HG03060 (cell line): ENCODE data around the gene PPP1R3E.
"Not testable (repeated sequence)": the region's sequence is repeated elsewhere in the genome, so short reads cannot be mapped to it uniquely, and the experiment has no call there.

ENCODE experiments used
- ATAC-seq: cut with Tn5 transposase; IDR thresholded peaks from one replicate; pipeline ENCODE4 v1.9.1; 2021; ENCODE audit warnings: low read depth, moderate number of reproducible peaks; ENCODE audit not compliant: unreplicated experiment

The PPP1R3E gene

DNA sequence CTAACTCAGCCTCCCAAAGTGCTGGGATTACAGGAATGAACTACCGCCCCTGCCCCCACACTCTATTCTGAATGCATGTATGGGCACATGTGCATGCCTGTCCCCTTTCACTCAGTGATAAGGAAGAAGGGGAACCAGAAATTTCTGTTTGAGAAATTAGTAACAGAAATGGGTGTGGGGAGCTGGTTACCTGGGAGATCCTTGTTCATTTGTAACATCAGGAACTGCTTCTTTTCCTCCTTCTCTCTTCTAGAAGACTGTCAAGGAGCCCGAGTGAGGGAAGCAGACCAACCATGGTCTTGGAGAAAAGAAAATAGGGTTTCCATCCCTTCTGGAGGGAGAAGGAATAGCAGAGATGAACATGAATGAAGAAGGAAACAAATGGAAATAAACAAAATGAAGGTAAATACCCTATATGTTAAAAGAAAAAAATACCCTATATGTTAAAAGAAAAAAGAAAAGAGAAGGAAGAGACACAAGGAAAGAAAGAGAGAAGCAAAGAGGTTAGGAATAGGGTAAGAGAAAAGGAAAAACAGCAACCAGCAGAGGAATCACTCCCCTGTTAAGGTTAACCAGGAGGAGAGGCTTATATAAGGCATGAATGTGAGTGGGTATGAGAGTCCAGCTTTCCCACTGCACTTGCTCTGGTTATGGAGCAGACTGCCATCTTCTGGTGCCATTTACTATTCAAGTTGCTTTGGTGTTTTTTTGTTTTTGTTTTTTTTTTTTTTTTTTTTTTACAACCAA lies 3.3 kb downstream of the PPP1R3E start:
- ATAC-seq = no peak

DNA sequence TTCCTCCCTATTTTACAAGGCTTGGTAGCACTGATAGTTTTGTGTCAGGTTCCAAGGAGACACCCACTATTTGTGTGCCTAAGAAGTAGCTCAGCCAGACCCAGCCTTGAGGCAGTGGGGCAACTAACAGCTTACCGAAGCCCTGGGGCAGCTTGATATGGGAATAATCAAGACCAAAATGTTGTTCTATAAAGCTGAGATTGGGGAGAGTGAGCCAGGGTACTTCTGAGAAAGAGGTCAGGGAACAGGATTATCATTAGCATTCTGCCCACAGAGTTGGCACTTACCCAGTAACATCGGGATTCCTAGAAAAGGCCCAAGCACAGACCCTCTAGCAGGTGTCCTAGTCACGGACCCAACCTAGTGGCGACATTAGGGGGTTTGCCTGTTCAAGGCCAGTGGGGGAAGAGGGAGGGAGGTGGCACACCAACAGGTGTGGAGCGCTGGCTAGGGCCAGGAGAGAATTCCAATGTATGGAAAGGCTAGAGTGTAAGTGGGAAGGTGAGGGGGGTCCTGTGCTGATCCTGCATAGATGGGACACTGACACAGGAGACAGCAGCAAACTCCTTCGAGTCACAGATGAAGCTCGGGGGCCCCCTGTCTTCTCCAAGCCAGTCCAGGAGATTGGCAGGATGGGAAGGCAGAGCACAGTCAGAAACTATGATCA lies 4.9 kb downstream of the PPP1R3E start:
- ATAC-seq = no peak

DNA sequence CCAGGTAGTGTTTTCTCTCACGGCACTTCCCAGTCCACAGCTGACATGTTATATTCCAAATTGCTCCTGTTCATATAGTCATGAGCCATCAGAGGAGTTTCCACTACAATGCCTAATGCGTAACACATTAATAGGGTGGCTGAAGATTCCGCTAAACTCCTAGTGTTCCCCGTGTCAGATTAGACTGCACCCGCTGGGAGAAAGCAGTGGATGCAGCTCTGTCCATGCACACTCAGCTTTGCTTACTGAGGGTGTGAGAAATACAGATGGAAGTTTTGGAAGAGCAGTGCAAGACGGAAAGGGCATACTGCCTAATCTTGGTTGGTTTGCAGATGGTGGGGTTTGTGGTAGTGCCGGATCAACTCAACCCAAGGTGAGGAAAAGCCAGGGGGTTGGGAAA lies 5.6 kb downstream of the PPP1R3E start:
- no peak for ATAC-seq

DNA sequence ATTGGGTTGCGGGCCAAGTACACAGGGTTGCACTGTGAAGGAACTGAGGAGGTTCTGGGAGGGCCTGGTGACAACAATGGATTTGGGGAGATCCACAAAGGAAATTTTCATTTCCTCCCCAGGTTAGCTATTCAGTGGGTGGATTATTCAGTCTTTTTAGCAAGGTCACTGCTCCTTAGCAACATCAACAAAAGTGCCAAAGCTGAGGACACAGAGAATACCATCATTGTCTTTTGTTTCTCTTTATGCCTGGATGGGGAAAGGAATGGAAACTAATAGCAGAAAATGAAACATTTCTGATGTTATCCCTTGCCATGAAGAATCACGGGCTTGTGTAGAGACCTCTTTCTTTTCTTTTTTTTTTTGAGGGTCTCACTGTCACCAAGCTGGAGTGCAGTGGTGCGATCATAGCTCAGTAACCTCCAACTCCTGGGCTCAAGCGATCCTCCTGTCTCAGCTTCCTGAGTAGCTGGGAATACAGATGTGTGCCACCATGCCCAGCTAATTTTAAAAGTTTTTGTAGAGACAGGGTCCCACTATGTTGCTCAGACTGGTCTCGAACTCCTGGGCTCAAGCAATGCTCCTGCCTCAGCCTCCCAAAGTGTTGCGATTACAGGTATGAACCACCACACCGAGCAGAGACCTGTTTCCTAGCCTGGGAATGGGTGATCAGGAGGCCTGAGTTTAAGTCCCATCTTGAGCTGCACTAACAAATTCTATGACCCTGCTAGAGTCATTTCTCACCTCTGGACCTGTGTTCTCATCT lies 6.5 kb downstream of the PPP1R3E start:
- no peak for ATAC-seq

DNA sequence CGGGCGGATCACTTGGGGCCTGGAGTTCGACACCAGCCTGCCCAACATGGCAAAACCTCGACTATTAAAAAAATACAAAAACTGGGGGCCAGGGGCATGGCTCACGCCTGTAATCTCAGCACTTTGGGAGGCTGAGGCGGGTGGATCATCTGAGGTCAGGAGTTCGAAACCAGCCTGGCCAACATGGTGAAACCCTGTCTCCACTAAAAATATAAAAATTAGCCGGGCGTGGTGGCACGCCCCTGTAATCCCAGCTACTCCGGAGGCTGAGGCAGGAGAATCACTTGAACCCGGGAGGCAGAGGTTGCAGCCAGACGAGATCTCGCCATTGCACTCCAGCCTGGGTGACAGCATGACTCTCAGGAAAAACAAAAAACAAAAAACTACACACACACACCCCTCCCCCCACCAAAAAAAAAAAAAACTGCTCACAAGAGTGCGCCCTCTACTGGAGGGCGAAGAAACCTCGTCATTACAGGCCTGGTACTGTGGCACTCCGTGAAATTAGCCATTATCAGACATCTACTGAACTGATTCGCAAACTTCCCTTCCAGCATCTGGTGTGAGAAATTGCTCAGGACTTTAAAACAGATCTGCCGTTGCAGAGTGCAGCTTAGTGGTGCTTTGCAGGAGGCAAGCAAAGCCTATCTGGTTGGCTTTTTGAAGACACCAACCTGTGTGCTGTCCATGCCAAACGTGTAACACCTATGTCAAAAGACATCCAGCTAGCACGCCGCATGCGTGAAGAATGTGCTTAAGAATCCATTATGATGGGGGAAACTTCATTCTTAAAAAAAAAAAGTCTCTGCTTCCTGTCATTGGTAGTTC lies 7.7 kb downstream of the PPP1R3E start:
- no peak for ATAC-seq

DNA sequence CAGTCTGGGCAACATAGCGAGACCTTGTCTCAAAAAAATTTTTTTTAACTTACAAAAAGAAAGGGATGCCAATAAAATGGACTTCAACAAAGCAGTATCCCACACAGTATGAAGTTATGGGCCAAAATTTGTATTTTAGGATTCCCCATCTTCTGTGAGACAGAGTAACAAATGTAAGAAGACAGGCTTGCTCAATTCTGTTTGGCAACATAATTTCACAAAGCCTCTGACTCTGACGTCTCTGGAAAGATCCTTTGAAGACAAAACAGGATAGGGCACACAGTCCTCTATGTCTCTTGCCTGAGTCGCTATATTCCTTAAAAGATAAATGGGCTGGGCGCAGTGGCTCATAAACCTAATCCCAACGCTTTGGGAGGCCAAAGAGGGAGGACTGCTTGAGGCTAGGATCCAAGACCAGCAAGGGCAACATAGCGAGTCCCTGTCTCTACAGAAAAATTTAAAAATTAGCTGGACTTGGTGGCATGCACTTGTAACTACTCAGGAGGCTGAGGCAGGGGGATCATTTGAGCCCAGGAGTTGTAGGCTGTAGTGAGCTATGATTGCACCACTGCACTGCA lies 15.7 kb downstream of the PPP1R3E start:
- ATAC-seq = no peak

DNA sequence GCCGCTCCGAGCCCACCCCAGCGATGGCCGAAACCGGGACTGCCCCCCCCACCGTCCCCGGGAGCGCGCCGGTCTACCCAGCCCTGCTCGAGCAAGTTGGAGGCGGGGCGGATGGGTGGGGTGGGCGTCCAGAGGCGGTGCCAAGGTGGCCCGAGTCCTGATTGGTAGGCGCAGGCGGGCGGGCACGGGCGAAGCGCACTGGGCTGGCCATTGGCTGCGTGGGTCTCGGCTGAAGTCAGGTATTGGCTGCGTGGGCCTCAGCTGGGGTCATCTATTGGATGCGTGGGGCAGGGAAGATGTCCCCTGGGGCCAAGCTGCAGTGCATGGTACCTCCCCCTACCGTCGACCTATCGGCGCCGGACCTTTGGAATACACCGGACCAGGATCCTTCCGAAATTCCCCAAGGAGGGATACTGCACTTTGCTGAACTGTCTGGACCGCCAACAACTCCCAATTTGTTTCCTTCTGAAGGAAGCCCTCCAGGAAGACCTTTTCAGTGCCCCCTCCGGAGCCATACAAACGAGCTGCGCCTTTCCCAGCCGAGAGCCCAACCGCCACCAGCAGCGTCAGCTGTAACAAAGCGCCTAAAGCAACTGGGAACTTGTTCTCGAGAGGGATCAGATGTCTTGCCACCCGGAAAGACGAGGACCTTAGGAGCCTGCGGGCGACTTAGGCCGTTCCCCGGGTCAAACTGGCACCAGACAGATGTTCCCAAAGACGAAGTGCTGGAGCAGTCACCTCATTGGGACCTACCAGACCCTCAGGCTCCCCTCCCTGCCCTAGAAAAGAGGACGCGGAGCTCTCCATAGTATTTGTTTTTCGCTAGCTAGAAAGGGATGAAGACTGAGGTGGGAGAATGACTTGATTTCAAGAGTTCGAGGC lies 16.4 kb downstream of the PPP1R3E start, which contains the start of gene HOMEZ:
TSS of gene HOMEZ (minus strand) at position 113 of the 882 bp plus-strand sequence. CDS start 180 bp downstream, outside the sequence.
- peak; percentile 97 for ATAC-seq

DNA sequence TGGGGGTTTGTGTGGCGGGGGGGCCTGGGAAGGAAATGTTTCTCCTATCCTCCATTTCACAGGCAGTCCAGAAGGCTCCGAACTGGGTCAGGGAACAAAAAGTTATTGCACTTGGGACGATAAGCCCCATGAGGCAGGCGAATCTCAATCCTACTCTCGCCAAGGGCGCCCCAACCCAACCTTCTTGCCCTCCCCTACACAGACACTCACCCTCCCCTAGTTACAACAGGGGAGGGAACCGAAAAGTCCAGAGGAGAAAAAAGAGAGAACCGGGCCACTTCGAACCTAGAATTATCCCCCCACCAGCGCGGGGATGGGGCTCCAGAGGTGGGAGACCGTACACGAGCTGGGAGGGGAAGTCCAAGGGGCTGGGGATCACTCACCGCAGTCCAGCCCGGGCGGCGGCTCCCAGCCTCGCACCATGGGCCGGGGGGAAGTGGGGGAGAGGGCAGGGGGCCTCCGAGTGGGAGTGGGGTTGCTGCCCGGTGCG lies 17.1 kb downstream of the PPP1R3E start:
- ATAC-seq = no peak

DNA sequence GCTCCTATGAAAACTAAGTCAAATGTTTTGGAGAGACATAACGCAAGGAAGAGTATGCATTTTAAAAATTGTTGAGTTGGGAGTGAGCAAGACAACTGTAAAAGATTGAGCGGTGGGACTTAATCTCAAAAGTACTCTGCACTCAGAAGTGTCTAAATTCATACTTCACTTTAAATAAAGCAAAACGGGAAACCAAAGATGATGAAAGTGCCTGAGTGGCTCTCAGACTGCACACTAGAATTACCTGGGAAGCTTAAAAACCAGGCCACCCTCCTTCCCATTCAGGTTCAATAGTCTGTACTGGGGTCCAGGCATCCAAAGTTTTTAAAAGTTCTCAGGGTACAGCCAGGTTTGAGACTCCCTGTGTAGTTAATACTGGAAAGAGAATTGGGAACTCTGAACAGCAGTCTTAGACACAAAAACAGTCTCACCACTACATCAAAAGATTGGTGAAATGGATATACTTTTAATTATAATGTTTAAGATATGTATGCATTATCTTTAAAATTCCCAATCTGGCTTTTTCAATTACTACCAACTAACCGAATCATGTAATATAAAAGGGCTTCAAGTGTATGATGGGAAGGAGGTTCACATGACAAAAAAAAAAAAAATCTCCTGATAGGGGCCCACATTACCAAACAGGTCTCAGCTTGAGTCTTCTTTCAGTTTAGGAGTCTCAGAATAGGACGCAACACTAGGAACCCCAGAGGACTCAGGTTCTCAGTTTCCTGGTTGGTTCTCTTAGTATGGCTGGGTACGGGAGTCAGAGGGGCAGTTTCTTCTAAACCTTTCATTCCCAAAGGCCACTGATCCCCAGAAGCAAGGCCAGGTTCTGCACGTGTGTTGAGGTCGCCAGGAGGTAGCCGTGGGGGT lies 17.8 kb downstream of the PPP1R3E start:
- ATAC-seq = no peak

DNA sequence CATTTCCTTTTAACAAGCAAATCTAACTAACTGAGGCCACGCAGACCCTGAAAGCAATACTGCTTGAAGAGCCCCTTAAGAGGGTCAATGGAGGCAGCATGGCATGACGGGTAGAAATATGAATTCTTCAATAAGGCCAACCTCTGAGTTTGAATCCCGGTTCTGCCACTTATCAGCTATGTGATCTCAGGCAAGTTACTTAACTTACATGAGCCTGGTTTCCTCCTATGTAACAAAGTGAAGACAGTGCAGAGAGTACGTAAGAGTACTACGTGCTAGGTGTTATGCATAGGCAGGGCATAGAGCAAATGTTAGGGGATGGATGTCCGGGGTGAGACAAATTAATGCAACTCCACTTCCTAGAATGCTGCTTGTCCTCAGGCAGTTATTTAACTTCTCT lies 21.4 kb downstream of the PPP1R3E start:
- ATAC-seq = no peak

DNA sequence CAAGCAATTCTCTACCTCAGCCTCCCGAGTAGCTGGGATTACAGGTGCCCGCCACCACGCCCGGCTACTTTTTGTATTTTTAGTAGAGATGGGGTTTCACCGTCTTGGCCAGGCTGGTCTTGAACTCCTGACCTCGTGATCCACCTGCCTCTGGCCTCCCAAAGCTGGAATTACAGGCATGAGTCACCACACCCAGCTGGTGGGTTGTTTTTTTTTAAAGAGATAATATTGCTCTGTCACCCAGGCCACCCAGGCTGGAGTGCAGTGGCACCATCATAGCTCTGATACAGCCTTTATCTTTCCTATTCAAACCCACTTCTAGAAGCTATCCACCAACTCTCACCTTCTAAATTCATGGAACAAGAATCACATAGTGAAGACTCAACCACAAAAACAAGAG lies 24.7 kb downstream of the PPP1R3E start:
- ATAC-seq = not testable (repeated sequence)

DNA sequence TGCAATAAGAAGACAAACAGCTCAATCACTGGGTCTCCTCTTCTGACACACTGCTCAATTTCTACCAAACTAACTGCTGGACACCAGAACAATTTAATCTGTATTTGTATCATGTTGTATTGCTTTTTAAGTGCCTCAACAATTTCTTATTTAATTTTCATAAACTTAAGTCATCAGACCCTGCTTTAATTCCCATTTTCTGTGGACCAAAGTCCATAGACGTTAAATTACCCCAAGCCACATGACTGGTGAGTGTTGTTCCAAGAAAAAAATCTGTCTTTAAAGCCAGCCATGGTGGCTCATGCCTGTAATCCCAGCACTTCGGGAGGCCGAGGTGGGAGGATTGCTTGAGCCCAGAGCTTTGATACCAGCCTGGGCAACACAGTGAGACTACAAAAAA lies 25.5 kb downstream of the PPP1R3E start:
- ATAC-seq = no peak

DNA sequence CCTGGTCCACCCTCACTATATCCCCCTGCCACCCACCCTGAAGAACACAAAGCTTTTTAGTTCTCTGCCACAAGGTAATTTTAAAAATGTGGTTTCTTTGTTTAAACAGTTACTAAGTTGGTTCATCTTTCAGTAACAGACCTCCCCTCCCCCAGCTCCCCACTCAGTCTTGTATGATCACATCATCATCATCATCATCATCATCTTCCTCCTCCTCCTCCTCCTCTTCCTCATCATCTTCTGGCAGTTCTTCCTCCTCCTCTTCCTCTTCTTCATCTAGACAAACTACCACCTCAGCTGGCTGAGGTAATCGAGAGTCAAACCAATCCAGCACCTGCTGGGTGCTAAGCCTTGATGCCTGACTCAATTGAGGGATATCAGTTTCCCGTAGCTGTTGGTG lies 27.2 kb downstream of the PPP1R3E start:
- ATAC-seq = no peak

DNA sequence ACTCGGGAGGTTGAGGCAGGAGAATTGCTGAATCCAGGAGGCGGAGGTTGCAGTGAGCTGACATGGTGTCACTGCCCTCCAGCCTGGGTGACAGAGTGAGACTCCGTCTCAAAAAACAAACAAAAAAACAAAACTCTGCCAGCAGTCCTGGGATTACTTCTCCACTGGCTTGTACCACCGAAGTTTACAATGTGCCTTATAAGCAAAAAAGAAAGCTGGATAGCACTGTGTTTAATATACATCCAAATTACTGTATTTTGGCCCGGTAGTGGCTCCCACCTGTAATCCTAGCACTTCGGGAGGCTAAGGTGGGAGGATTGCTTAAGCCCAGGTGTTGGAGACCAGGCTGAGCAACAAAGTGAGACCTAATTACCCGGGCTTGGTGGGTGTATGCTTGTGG lies 33.5 kb downstream of the PPP1R3E start:
- no peak for ATAC-seq

DNA sequence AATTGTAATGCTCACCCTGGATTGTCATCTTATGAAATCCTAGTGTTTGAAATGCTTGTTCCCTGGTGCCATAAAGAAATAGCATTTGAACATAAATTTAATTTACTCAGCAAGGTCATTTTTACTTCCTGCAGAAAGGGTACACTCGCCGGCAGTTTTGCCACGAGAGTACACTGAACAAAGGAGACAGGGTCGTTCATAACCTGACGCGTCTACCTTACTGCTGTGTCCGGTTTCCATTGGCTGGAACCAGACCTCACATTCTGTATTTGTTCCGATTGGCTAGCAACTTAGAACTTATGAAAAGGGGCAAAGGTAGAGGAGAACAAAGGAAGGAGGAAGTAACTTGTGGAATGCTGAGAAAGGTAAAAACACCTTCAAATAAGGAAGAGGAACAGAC lies 41.8 kb downstream of the PPP1R3E start:
- not testable (repeated sequence) for ATAC-seq

DNA sequence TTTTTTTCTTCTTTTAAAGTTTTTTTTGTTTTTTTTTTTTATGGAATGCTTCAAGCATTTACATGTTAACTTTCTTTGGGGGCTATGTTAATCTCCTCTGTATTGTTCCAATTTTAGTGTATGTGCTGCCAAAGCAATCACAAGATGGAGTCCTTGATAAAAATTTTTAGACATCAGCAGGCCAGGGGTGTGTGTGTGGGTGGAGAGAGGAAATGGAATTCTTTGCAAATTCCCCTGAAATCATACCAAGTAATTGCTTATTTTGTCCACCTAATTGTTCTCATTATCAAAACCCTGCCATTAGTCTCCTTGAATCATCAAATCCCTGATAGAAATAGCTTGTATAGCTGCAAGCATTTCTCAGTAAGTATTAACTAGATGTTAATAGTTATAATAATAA lies 43.2 kb downstream of the PPP1R3E start:
- ATAC-seq = no peak

DNA sequence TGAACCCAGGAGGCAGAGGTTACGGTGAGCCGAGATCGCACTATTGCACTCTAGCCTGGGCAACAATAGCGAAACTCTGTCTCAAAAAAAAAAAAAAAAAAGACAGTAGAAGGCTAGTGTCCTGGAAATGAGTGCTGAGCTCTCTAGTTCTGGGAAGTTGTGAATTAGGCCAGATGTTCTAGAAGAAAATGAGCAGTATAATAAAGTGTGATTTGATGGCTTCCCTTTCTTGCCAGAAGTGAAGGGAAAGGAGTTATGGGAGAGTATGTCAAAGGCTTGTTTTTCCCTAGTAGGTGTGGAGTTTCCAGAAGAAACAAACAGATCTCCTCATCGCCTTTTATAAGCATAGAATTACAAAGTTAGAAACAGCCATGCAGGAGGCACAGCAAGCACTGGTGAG lies 44.4 kb downstream of the PPP1R3E start:
- no peak for ATAC-seq
